AG04450 (cell line): ENCODE measurements around the gene ZSWIM4. TPM values are rescaled to one million over a fixed set of nuclear protein-coding genes. Genes with fewer than 3 reads are reported as not detected.

ENCODE experiments used
- CTCF ChIA-PET: fragments of 300-600, 350-600 bp; formaldehyde crosslinking; extraction: SDS; loops from one replicate; lab custom pipeline; 2022; ENCODE audit warnings: antibody characterized with exemption, inconsistent platforms; lab: Charles Lee
- POLR2A ChIA-PET: fragments of 350-600 bp; formaldehyde crosslinking; extraction: SDS; loops from one replicate; lab custom pipeline; 2021; ENCODE audit warnings: antibody characterized with exemption, inconsistent platforms; lab: Yijun Ruan, JAX
- DNase-seq: peaks from one replicate; pipeline ENCODE4 v3.0.0-alpha.2; 2011; ENCODE audit warnings: low read depth, low spot score
- H3K27ac ChIP-seq: one replicate; pipeline ENCODE4 v1.5.1; 2012; ENCODE audit warnings: low read depth, low read length, control low read depth
- H3K27me3 ChIP-seq: one replicate; pipeline ENCODE4 v1.6.0; 2012; ENCODE audit warnings: low read length; ENCODE audit not compliant: control insufficient read depth, insufficient read depth
- H3K4me3 ChIP-seq: 2 replicates; pipeline ENCODE4 v1.5.1; 2011; ENCODE audit warnings: mild to moderate bottlenecking, low read depth, low read length, control low read depth
- H3K9me3 ChIP-seq: 2 replicates; pipeline ENCODE4 v1.5.1; 2012; ENCODE audit warnings: low read length; ENCODE audit not compliant: control insufficient read depth, insufficient read depth
- polyA plus RNA-seq: library from polyadenylated mRNA; depleted of rRNA; stranded (reverse); fragments of >200 nt; gene quantifications from 2 replicates; pipeline ENCODE4 v1.2.3, GENCODE V29; 2011
- TF ChIP-seq, protein P1 (sequence below): IDR thresholded peaks from 2 replicates; pipeline ENCODE4 v1.5.1; 2011; ENCODE audit warnings: low read depth, low read length, control low read depth, inconsistent platforms

Gene ZSWIM4
- polyA plus RNA-seq, 1 experiment: 2.3 TPM

DNA sequence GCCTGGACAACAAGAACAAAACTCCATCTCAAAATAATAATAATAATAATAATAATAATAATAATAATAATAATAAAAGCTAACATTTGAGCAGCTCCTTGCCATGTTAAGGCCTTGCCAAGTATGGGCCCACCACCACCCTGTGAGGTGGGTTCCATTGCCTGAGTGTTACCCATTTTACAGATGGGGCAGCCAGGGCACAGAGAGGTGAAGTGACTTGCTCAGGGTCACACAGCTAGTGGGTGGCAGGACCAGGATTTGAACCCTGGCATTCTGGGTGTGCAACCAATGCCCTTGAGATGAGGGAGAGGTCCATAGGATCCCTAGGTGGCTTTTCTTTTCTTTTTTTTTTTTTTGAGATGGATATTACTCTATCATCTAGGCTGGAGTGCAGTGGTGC lies 29.5 kb downstream of the ZSWIM4 start:
- DNase-seq: no peak
- peaks cover 7% of the 10 kb centered on the region; the same call in 1 of the 2 replicates for H3K9me3 ChIP-seq
- no peak overlapping the region for H3K4me3 ChIP-seq
- TF ChIP-seq, protein P1, sequence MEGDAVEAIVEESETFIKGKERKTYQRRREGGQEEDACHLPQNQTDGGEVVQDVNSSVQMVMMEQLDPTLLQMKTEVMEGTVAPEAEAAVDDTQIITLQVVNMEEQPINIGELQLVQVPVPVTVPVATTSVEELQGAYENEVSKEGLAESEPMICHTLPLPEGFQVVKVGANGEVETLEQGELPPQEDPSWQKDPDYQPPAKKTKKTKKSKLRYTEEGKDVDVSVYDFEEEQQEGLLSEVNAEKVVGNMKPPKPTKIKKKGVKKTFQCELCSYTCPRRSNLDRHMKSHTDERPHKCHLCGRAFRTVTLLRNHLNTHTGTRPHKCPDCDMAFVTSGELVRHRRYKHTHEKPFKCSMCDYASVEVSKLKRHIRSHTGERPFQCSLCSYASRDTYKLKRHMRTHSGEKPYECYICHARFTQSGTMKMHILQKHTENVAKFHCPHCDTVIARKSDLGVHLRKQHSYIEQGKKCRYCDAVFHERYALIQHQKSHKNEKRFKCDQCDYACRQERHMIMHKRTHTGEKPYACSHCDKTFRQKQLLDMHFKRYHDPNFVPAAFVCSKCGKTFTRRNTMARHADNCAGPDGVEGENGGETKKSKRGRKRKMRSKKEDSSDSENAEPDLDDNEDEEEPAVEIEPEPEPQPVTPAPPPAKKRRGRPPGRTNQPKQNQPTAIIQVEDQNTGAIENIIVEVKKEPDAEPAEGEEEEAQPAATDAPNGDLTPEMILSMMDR: no peak
- no peak overlapping the region for H3K27ac ChIP-seq
- H3K27me3 ChIP-seq: no peaks in the 10 kb centered on the region
- CTCF ChIA-PET: no interaction called here
- POLR2A ChIA-PET: interaction anchor here (0.5 to 0.6 kb wide), 2 partner anchors 33 to 115 kb away, joined by 3 to 7 read pairs; no protein-coding TSS in a partner anchor

DNA sequence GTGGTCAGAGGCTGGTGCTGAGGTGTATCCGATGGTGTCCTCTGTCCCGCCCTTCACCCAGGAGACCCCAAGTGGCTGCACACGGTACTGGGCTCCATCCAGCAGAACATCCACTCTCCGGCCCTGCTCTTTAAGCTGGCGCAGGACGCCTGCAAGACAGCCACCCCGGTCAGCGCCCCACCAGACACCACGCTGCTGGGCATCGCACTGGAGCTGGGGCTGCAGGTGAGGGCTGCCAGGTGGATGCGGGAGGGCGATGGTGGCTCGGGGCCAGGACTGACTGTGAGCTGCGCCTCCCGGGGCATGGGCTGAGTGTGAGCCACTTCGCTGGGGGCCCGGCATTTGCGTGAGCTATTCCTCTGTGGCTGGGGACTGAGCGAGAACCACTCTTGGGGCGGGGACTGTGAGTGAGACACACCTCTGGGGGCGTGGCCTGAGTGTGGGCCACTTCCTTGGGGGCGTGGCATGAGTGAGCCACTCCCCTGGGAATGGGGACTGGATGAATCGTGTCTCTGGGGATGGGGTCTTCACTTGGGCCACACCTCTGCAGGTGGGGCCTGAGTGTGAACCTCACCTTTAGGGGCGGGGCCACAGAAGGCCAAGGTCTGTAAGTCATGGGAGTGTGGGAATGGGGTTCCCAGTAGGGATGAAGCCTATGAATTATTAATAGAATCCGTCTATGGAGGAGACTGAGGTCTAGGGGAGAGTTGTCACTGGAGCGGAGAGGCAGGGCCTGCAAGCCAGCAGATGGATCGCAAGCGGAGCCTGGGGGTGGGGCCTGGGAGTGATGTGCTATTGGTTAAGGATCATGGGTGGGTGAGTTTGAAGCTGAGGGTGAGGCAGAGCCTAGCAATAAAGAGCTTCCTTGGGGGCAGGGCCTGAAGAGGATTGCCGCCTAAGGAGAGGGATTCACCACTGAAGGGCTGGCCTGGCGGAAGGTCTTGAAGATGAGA lies 30.5 kb downstream of the ZSWIM4 start:
- H3K27ac ChIP-seq: no peak overlapping the region
- peaks cover 17% of the 10 kb centered on the region; the same call in 1 of the 2 replicates for H3K9me3 ChIP-seq
- H3K4me3 ChIP-seq: no peak overlapping the region
- H3K27me3 ChIP-seq: no peaks in the 10 kb centered on the region
- no peak for DNase-seq
- TF ChIP-seq, protein P1: no peak
- CTCF ChIA-PET: interaction anchor here (0.5 to 1.5 kb wide), 3 partner anchors 9 to 47 kb away, joined by 3 to 4 read pairs (median 3); no protein-coding TSS in a partner anchor
- POLR2A ChIA-PET: interaction anchor here (0.6 to 1.4 kb wide), 2 partner anchors 36 to 114 kb away, joined by 3 read pairs; no protein-coding TSS in a partner anchor

DNA sequence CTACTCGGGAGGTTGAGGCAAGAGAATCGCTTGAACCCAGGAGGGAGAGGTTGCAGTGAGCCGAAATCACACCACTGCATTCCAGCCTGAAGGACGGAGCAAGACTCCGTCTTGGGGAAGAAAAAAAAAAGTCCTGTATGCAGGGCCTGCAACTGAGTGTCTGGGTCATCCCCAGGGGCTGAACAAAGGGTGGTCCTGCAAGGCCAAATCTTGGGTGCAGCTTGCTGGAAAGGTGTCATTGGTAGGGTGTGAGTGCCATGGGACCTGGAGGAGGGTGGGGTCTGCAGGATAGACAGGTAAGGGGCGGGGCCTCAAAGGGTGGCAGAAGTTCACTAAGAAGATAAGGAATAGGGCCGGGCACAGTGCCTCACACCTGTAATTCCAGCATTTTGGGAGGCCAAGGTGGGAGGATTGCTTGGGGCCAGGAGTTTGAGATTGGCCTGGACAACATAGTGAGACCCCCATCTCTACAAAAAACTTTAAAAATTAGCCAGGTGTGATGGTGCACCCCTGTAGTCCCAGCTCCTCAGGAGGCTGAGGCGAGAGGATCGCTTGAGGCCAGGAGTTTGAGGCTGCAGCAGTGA lies 31.5 kb downstream of the ZSWIM4 start:
- ChIA-PET CTCF (interaction anchor here (1.1 to 1.5 kb wide), 2 partner anchors 10 kb away, joined by 3 to 4 read pairs; no protein-coding TSS in a partner anchor), POLR2A (interaction anchor here (1.4 kb wide), 1 partner anchor 36 kb away, joined by 3 read pairs; no protein-coding TSS in a partner anchor)

DNA sequence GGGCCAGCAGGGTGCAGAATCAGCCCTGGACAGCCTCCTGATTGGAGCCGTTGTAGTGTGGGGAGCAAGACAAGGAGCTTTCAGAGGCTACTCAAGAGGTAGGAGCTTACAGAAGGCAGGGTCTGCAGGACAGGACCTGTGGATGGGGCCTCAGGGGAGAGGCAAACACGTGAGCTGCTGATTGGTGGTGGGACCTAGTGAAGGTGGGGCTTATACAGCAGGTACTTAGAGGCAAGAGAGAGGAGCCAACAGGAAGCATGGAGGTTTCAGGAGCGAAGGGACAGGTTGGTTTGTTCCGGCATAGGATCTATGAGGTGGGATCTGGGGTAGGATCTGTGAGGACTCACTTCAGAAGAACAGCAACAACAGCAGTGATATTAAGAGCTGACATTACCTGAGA lies 32.4 kb downstream of the ZSWIM4 start:
- H3K27me3 ChIP-seq: no peaks in the 10 kb centered on the region
- peaks cover 20% of the 10 kb centered on the region; the same call in 1 of the 2 replicates for H3K9me3 ChIP-seq
- CTCF ChIA-PET: interaction anchor here (0.8 to 1.5 kb wide), 2 partner anchors 9 to 34 kb away, joined by 3 to 5 read pairs; no protein-coding TSS in a partner anchor
- no peak overlapping the region for H3K27ac ChIP-seq
- POLR2A ChIA-PET: interaction anchor here (0.6 kb wide), 1 partner anchor 10 kb away, joined by 3 read pairs; no protein-coding TSS in a partner anchor
- DNase-seq: no peak
- H3K4me3 ChIP-seq: no peak overlapping the region
- TF ChIP-seq, protein P1: no peak

More for the DNA sequence above, 31.5 kb downstream of the ZSWIM4 start:
- peaks cover 20% of the 10 kb centered on the region; the same call in 1 of the 2 replicates for H3K9me3 ChIP-seq
- no peak overlapping the region for H3K27ac ChIP-seq
- no peaks in the 10 kb centered on the region for H3K27me3 ChIP-seq
- no peak for DNase-seq
- H3K4me3 ChIP-seq: no peak overlapping the region
- TF ChIP-seq, protein P1: no peak
